Cardiac muscle cell (in vitro differentiated cells and primary cell): ENCODE results near the gene DENND4C. TPM values are rescaled to one million over a fixed set of nuclear protein-coding genes. Genes with fewer than 3 reads are reported as not detected.

Experiments used
- DNase-seq, 2 donors: peaks; one replicate each; pipeline versions ENCODE4 v3.0.0 to v3.0.0-alpha.2; 2010 to 2017; ENCODE audit warnings: low read depth in 1 of 2, low spot score in 1 of 2
- H3K27ac ChIP-seq: fragments of 200-600 bp; sonication (generic); 2 replicates; pipeline ENCODE4 v1.5.1; 2016
- H3K27me3 ChIP-seq: fragments of 200-600 bp; sonication (generic); 2 replicates; pipeline ENCODE4 v1.6.0; 2016; ENCODE audit warnings: control low read depth
- H3K36me3 ChIP-seq: fragments of 200-600 bp; sonication (generic); 2 replicates; pipeline ENCODE4 v1.5.1; 2016; ENCODE audit warnings: control low read depth
- H3K4me1 ChIP-seq: fragments of 200-600 bp; sonication (generic); 2 replicates; pipeline ENCODE4 v1.8.1; 2017; ENCODE audit warnings: low read depth, mild to moderate bottlenecking, mixed run types
- H3K4me3 ChIP-seq: fragments of 200-600 bp; sonication (generic); 2 replicates; pipeline ENCODE4 v1.5.1; 2016; ENCODE audit warnings: mild to moderate bottlenecking
- H3K9me3 ChIP-seq: fragments of 200-600 bp; sonication (generic); 2 replicates; pipeline ENCODE4 v1.5.1; 2017; ENCODE audit warnings: low read depth, mild to moderate bottlenecking, control low read depth
- polyA plus RNA-seq: library from polyadenylated mRNA; unstranded; fragments of >200 nt; fragmentation: Nextera tagmentation; extraction: Ambion mirVana; gene quantifications from 2 replicates; pipeline ENCODE4 v1.2.1, GENCODE V29; 2016
- total RNA-seq: library from RNA; depleted of rRNA; stranded (reverse); fragments of >200 nt; gene quantifications from 2 replicates; pipeline ENCODE4 v1.2.3, GENCODE V29; 2016
- TF ChIP-seq, protein P1 (sequence below): IDR thresholded peaks from 2 replicates; pipeline ENCODE4 v1.5.1; 2012; ENCODE audit warnings: low read depth, mild to moderate bottlenecking, low read length

DENND4C gene
- total and polyA plus RNA-seq, 2 experiments from 2014 or later: 19.3 to 51.0 TPM

- TF ChIP-seq, protein P1, sequence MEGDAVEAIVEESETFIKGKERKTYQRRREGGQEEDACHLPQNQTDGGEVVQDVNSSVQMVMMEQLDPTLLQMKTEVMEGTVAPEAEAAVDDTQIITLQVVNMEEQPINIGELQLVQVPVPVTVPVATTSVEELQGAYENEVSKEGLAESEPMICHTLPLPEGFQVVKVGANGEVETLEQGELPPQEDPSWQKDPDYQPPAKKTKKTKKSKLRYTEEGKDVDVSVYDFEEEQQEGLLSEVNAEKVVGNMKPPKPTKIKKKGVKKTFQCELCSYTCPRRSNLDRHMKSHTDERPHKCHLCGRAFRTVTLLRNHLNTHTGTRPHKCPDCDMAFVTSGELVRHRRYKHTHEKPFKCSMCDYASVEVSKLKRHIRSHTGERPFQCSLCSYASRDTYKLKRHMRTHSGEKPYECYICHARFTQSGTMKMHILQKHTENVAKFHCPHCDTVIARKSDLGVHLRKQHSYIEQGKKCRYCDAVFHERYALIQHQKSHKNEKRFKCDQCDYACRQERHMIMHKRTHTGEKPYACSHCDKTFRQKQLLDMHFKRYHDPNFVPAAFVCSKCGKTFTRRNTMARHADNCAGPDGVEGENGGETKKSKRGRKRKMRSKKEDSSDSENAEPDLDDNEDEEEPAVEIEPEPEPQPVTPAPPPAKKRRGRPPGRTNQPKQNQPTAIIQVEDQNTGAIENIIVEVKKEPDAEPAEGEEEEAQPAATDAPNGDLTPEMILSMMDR: no peak
- Histone ChIP-seq H3K27ac (no peak overlapping the region), H3K36me3 (no peaks in the 10 kb centered on the region), H3K4me1 (peaks cover 21% of the 10 kb centered on the region), H3K27me3 (no peaks in the 10 kb centered on the region), H3K9me3 (no peaks in the 10 kb centered on the region), H3K4me3 (no peak overlapping the region)
- DNase-seq: no peak
Observed at GRCh38 chr9:19199012-19199411, 31.5 kb upstream of the DENND4C start.

DNA sequence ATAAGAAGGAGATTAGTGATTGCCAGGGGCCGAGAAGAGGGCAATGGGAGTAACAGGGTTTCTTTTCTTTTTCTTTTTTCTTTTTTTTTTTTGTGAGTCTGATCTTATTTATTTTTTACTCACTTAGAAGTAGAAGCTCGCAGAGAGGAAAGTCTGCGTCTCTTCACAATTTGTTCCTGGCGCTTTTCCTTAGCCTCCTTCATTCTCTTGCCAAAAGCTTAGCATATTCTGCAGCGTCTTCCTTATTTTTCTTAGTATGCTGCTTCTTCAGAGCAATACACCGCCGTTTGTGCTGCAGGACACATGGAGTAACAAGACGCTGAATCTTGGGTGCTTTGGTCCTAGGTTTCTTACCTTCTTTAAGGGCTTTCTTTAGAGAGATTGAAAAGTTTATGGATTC lies 30.3 kb upstream of the DENND4C start:
- TF ChIP-seq, protein P1: no peak
- Histone ChIP-seq H3K4me3 (no peak overlapping the region), H3K27me3 (no peaks in the 10 kb centered on the region), H3K9me3 (no peaks in the 10 kb centered on the region), H3K36me3 (no peaks in the 10 kb centered on the region), H3K27ac (no peak overlapping the region), H3K4me1 (peaks cover 21% of the 10 kb centered on the region)
- peak in 1 of 2 donors; percentile 19 for DNase-seq

DNA sequence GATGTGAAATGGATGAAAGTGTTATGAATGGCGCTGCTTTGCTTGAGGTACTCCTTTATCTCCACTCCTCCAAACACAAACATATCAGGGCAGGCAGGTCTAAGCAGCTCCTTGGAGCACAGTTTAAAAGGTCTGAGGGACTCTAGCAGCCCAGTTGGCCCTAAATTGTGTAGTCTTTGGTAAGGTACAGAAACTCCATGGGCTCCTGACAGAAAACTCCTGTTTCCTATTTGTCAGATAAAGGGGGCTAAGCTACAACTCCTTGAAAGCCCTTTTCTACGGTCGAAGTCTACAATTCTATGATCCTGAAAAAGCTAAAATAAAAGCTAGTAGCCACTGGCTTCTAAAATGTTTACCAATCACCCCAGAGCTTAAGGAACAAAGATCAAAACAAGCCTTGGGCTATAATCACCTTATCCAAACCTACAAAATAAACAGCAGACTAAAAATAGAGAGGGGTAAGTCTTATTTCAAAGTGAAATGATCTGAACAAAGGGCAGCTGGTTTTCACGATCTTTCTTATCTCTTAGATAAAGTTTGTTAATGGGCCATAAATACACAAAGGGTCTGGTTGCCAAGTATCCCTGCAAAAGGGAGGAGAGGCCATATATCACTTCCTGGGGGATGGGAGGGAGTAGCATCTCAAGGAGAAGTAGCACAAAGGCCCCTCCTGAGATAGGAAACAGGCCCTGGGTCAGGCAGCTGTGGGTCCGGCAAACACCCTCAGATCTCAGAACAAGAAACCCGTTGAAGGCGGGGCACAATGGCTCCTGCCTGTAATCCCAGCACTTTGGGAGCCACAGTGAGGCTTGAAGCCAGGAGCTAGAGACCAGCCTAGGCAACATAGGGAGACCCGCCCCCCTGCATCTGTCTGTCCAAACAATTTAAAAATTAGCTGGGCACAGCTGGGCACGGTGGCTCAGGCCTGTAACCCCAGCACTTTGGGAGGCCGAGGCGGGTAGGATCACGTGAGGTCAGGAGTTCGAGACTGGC lies 28.3 kb upstream of the DENND4C start:
- DNase-seq: peak; percentile 36 to 46
- no peaks in the 10 kb centered on the region for H3K9me3 ChIP-seq
- no peak overlapping the region for H3K4me3 ChIP-seq
- H3K4me1 ChIP-seq: peaks cover 21% of the 10 kb centered on the region
- TF ChIP-seq, protein P1: no peak
- no peaks in the 10 kb centered on the region for H3K27me3 ChIP-seq
- H3K36me3 ChIP-seq: no peaks in the 10 kb centered on the region
- peak overlapping the region; percentile 86 for H3K27ac ChIP-seq

- TF ChIP-seq, protein P1: no peak
- no peak for DNase-seq
- no peak overlapping the region for H3K4me3 ChIP-seq
- H3K27ac ChIP-seq: peak overlapping the region; percentile 86
- H3K36me3 ChIP-seq: no peaks in the 10 kb centered on the region
- H3K4me1 ChIP-seq: peaks cover 21% of the 10 kb centered on the region
- H3K27me3 ChIP-seq: no peaks in the 10 kb centered on the region
- H3K9me3 ChIP-seq: no peaks in the 10 kb centered on the region
Observed at GRCh38 chr9:19203058-19203457, 27.4 kb upstream of the DENND4C start.

- H3K27me3 ChIP-seq: no peaks in the 10 kb centered on the region
- DNase-seq: no peak
- H3K4me1 ChIP-seq: peaks cover 9% of the 10 kb centered on the region
- peak overlapping the region; percentile 60 for H3K27ac ChIP-seq
- H3K4me3 ChIP-seq: no peak overlapping the region
- H3K36me3 ChIP-seq: no peaks in the 10 kb centered on the region
- TF ChIP-seq, protein P1: no peak
- no peaks in the 10 kb centered on the region for H3K9me3 ChIP-seq
Observed at GRCh38 chr9:19208653-19209052, 21.8 kb upstream of the DENND4C start.
